Activated CD8-positive, alpha-beta memory T cell treated with anti-CD3 and anti-CD28 coated beads for 48 hours (primary cell): ENCODE data around the gene YPEL3.
A peak's percentile ranks its signal among the peaks of the same experiment; 100 is the strongest.

ENCODE experiments used
- DNase-seq, 3 experiments: peaks; one replicate each; pipeline ENCODE4 v3.0.0-alpha.2; 2020; ENCODE audit warnings: low read depth in 2 of 3, low spot score in 2 of 3

Gene YPEL3

DNA sequence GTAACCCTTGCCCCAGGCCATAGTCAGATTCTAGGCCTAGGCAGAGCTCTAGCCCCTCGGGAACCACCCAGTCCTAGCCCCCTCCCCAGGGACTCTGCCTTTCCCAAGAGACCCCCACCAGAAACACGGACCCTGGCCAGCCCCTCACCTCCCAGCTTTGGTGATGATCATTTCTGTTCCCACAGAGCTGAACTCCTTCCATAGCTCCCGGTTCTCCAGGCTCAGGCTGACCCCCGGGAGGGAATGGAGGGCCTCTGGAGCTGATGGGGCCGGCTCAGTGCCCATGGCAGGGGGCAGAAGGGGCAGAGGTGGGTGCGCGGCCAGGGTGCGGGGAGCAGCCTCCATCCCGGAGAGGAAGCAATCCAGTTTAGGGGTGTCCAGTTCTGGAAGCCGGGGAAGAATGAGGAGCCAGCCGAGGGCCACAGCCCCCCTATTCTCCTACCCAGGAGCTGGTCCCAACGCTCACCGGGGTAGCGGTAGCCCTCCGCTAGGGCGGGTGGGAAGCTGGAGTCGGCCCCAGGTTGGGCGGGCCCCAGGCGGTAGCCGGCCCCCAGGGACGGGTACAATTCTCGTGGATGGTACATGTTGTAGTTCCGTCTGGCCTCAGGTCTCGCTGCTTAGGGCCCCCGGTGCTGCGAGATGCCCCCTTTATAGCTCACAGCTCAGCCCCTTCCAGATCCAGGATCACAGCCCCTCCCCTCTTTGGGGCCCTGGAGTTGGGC is 5.2 kb downstream of the YPEL3 start:
- DNase-seq, result no peak

DNA sequence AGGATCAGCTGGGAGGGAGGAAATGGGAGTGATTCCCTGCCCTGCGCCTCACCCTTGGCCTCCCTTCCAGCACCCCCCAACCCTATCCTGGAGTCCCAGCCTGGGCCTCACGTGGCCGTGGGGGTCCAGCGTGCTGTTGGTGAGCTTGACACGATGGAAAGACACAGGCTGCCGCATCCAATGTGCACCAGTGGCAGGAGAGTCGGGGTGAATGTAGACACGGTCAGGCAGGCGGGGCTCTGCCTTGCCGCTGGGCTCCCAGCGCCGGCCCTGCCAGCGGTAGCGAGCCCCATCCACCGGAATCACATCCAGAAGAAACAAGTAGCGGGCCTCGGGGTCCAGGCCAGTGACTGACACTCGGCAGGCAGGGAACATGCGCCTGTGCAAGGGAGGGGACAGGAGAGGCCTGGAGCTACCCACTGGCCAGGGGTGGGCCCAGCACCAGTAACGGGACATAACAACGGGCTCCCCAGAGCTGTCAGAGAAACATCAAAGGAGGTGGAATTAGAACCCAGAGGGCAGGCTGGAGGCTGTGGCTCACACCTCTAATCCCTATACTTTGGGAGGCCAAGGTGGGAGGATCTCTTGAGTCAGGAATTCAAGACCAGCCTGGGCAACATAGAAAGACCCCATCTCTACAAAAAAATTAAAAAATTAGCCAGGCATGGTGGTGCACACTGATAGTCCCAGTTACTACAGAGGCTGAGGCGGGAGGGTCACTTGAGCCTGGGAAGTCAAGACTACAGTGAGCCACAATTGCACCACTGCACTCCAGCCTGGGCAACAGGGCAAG is 7.0 kb downstream of the YPEL3 start:
- DNase-seq, result no peak

DNA sequence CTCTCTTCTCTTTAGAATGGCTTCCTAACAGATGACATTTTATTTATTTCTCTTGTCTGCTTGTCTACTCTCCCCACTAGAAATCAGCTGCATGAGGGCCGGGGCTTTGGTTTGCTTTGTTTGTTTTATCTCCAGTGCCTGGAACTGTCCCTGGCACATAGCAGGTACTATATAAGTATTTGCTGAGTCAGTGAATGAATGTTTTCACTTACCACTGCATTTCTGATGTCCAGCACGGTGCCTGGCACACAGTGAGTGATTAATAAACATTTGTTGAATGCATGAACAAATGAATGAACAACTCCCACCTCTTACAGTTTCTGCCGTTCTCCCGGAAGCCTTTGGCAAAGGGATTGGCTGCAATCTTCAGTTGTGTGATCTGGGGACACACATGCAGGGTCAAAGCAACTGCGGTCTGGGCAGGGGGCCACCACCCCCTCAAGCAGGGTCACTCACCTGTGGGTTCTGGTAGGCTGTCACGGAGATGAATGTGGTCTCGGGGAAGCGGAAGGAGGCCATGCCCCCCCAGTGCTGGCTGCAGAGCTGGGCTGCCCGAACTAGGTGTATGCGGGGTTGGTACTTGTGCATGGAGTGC is 7.7 kb downstream of the YPEL3 start:
- DNase-seq, result no peak

DNA sequence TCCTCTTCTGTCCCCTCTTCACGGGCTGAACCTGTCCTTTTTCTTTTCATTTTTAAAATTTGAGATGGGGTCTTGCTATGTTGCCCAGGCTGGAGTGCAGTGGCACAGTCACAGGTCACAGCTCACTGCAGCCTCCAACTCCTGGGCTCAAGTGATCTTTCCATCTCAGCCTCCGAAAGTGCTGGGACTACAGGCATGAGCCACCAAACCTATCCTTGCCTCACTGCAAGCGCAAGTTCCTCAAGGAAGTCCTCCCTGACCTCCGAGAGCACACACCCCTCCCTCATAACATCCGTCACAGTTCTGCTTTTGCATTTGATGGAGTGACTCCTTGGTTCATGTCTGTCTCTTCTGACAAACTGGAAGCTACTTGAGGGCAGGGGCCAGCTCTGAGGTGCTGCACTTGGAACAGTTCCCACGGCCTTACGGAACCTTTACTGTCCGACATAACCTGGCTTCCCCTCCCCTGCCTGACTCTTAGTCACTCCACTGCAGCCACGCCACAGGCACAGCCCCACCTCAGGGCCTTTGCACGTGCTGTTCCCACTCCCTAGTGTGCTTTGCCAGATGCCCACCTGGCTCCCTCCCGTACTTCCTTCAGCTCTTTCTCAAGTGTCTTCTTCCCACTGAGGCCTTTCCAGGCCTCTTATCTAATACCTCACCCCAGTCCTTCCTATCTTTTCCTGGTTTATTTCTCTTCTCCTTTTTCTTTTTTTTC is 8.7 kb downstream of the YPEL3 start:
- no peak for DNase-seq

DNA sequence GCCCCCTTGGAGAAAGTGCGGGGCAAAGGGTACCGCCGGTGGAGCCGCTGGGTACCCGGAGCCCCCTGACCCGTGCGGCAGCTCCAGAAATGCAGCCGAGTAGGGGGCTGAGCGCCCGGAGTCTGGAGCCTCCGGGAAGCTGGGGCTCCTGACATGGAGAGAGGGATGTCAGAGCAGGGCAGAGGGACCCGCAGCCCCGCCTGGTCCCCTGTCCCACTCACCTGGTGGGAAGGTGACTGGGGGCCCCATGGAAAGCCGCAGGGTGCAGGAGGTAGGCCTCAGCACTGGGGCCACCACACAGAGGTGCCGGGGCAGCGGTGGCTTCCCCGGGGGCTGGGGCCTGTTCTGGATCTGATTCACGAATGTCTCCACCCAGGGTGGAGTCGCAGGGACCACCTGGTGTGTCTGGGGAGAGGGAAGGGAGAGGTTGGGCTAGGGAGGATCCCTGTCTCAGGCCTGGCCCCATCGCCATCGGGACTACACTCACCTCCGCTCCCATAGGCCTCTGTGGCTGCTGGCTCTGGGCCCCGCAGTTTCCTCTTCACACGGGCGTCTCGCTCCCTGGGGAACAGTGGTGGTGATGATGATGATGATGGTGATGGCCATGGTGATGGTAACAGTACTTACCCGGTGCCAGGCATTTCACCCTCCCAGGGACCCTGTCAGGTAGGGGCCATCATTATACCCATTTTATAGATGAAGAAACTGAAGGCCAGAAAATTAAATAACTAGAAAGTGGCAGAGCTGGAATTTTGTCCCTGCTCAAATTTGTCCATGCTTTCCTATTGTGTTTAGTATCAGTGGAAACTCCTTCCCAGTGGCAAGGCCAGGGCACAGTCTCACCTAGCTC is 9.5 kb downstream of the YPEL3 start:
- DNase-seq, result no peak

DNA sequence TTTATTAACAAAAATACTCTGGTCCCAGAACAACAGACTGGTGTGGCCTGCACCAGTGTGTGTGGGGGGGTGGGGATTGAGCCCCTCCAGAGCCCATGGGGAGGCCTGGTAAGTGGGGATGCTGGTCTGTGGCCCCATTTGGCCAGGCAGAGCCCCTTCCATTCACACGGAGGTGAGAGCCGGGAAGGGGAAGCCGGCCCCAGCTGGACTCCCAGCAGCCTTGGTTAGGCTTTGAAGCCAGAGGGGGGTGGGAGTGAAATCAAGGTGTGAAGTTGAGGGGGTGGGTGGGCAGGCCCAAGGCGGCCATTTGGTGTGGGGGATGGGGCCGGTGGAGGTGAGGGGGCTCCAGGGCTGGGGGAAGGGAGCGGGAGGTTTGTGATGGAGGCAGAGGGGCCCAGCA is 10.2 kb downstream of the YPEL3 start:
- DNase-seq, result no peak

DNA sequence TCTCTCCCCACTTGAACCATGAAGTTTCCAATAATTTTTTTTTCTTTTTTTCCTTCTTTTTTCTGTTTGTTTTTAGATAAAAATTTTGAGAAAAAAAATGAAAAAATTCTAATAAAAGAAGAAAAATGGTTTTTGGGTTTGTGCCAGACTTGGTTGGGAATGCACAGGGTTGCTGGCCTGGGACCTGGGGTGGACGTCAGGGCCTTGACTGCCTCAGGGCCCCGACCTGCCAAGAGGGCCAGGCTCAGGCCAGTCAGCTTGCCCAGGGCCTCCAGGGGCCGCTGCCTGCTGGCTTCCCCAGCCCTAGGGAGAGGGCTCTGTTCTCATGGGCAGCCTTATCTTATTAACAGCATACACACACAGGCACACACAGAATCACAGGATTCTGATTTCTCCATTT is 10.8 kb downstream of the YPEL3 start:
- DNase-seq, result no peak

DNA sequence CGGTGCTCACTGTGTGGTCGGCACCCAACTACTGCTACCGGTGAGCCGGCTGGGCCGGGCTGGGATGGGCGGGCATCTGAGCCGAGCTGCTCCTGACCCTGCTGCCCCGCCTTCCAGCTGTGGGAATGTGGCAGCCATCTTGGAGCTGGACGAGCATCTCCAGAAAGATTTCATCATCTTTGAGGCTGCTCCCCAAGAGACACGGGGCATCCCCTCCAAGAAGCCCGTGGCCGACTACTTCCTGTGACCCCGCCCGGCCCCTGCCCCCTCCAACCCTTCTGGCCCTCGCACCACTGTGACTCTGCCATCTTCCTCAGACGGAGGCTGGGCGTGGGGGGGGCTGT is 11.2 kb downstream of the YPEL3 start:
- no peak for DNase-seq

DNA sequence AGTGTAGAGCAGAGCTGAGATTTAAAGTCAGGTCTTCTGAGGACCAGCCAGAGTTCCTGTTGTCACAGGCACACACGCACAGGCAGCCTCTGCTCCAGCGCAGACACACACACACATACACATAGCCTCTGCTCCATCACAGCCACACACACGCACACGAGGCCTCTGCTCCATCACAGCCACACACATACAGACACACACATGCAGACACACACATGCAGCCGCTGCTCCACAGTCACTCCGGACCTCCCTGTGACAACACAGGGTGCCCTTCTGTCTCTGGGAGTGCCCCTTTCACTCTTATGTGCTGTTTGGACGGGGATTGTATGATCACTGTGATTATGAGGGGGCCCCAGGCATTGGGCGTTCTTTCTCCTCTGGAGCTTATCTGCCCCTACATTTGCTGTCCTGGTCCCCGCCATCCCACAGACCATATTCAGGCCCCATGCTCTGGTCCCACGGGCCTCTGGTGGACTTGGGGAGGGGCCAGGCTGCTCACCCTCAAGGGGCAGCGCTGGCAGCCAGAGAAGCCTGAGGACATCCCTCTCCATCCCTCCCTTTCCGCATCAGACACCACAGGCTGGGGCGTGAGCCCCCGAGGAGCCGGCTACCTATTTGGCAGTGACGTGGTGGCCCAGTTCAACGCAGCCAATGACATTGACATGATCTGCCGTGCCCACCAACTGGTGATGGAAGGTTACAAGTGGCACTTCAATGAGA is 11.8 kb downstream of the YPEL3 start:
- no peak for DNase-seq

DNA sequence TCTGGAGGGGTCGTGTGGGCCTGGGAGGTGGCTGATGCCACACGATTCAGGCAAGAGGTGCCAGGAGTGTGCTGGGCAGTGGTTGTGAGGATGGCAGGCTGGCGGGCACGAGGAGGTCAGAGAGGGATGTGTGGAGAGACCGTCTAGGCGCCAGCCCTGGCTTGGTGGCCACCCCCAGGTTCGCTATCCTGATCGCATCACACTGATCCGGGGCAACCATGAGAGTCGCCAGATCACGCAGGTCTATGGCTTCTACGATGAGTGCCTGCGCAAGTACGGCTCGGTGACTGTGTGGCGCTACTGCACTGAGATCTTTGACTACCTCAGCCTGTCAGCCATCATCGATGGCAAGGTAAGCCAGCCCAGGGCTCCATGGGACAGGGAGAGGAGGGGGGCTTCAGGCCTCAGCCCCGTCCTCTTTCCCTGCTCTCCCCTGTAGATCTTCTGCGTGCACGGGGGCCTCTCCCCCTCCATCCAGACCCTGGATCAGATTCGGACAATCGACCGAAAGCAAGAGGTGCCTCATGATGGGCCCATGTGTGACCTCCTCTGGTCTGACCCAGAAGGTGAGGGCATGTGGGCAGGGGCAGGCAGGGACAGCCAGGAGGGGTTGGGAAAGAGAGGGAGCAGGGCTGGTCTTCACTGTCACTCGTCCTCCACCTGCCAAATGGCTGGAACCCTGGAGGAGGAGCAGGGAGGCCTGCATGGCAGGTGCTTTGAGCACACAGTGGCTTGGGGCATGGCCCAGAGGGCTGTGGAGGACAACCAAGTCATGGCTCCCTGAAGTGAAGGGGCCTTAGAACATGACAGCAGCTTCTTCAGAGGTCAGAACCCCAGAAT is 12.6 kb downstream of the YPEL3 start:
- no peak for DNase-seq

DNA sequence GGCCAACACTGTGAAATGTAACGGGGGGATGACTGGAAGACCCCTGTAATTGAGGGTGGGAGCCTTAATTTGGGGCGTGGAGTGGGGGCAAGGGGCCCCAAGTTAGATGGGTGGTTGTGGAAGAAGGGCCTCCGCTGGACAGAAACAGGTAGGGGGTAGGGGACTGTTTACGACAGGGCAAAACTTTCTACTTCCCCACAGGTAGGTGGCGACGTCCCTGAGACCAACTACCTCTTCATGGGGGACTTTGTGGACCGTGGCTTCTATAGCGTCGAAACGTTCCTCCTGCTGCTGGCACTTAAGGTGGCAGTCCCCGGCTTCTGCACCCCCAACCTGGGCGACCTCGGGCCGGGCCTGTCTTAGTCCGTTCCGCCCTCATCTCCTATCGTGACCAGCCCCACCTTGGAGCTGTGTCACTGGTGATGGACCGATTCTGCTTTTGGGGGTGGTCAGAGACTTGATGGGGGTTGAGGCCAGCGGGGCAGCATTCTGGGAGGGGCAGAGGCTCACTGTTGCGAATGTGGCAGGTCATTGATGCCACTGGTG is 13.4 kb downstream of the YPEL3 start:
- no peak for DNase-seq

DNA sequence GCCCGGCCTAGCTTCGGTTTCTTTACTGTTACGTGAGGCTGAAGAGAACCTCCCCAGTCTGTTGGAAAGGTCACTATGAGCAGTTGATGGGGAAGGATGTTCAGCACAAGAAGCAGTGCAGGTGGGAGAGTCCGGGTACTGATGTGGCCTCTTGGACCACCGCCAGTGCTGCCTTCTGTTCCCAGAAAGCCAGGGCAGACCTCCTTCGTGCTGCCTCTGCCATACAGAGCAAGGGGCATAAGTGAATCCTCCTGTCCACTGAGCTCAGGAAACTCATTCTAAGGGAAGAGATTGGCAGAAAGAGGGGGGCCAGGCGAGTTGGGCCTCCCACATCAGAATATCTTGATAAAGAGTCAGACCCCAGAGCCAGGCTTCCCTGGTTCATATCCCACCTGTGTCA is 16.5 kb downstream of the YPEL3 start:
- DNase-seq, result no peak

DNA sequence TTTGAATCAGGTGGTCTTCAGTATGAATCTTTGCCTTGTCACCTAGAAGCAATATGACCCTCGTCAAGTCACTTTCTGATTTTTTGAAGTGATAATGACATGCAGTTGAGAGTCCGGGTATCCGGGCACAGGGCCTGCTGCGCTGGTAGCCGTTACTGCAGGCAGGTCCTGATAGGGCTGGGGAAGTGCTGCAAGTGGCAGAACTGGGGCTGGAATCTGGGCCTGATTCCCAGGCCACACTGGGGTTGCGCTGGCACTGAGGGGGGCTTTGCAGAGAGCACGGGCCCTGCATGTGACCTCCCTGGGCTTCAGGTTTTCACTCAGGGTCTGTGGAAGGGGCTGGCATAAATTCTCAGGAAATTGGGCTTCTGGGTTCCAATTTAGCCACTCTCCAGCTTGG is 17.3 kb downstream of the YPEL3 start:
- DNase-seq, result no peak

DNA sequence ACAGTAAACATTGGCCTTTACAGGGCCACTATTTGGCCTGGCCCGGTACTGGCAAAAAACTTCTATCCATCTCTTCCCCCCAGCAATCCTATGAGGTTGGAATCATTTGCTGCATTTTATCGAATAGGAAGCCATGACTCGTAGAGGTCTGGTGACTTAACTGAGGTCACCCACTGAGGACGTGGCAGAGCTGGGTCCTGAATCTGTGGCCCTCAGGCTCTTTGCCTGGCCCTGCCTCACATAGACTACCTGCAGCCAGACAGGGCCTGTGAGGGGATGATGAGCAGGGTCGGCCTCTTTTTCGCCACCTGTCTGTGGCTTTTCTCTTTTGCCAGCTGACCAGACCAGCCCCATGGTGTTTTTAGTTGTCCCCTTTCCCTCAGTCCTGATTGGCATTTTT is 18.4 kb downstream of the YPEL3 start:
- DNase-seq, result no peak

DNA sequence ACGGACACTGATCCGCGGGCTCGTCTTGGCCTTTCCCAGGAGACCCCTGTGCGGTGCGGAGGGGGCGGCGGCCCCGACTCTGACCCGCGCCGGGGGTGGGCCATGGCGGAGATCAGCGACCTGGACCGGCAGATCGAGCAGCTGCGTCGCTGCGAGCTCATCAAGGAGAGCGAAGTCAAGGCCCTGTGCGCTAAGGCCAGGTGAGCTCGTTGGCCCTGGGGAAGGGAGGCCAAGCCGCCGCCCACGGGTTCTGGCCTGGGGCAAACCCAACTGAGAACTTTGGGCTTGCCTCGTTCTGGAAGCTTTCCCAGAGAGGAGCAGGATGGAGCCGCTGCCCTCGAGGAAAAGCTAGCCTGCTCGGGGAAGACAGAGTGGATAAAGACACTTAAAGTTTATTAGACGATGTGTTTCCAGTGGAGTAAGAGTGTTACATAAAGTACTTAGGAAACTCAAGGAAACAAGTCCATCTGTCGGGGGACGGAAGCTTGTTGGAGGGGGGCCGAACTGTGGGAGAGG is 19.7 kb downstream of the YPEL3 start:
- no peak for DNase-seq

DNA sequence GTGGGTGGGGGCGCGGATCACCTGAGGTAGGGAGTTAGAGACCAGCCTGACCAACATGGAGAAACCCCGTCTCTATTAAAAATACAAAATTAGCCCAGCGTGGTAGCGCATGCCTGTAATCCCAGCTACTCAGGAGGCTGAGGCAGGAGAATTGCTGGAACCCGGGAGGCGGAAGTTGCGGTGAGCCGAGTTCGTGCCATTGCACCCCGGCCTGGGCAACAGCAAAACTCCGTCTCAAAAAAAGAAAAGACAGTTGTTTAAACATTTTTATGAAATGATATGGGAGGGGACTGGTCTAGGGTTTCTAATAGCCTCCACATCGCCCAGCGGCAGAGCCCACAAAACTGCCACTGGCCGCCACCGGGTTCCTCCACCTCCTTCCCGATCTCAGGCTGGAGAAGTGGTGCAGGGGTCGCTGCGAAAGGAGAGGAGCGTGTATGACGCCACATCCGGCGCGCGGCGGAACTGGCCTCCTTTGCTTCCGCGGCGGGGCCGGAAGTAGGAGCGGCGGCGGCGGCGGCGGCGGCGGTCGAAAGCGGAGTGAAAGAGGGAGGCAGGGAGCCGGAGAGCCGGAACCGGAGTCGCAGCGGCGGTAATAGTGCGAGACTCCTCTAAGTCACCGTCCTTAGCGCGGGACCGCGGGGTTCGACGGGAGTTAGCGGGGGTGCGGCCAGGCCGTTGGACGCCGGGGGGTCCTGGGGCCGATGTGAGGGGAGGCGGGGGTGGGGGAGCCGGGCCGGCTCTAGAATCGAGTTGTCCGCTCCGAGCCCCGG is 20.3 kb downstream of the YPEL3 start, which contains the start of gene PPP4C:
Gene PPP4C, plus strand, starts transcription at position 492 of the 773 bp plus-strand sequence. CDS start 384 bp downstream, outside the sequence.
- DNase-seq, result peak; percentile 77 to 90 (median 79)

DNA sequence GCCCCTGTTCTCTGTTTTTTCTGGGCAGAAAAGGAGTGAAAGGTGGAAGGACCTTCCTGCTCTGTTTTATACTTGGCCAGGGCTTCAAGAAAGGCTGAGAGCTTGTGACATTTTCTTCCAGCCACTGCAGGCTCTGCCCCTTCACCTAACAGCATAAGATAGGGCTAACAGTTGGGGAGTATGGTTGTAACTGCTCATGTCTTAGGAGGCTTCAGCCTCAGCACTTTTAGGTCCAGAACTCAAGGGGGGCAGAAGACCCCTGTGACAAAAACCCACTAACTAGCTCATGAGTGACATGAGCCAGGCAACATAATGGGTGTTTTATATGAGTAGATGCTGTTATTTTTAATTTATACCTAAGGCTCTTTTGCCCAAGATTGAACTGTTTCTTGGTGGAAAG is 25.5 kb downstream of the YPEL3 start:
- no peak for DNase-seq
